DOHH2 (cell line): ENCODE results near the gene TMOD2.

Experiments used
- H3F3A ChIP-seq: fragments of 200-600 bp; sonication (generic), shearing (Covaris generic); 2 replicates; pipeline ENCODE4 v1.6.0; 2016; ENCODE audit warnings: antibody characterized with exemption, mild to moderate bottlenecking; ENCODE audit not compliant: control insufficient read depth, insufficient read depth
- H3K27ac ChIP-seq: fragments of 200-600 bp; sonication (generic); 2 replicates; pipeline ENCODE4 v1.5.1; 2014; ENCODE audit warnings: low read depth, mild to moderate bottlenecking, low read length, moderate library complexity
- H3K27me3 ChIP-seq: fragments of 200-600 bp; sonication (generic); 2 replicates; pipeline ENCODE4 v1.6.1; 2014; ENCODE audit warnings: mild to moderate bottlenecking, low read length, mixed read lengths; ENCODE audit not compliant: control insufficient read depth
- H3K36me3 ChIP-seq: fragments of 200-600 bp; sonication (generic); 2 replicates; pipeline ENCODE4 v1.6.1; 2014; ENCODE audit warnings: mild to moderate bottlenecking, low read length, moderate library complexity, mixed read lengths; ENCODE audit not compliant: control insufficient read depth
- H3K4me1 ChIP-seq: fragments of 200-600 bp; sonication (generic); 2 replicates; pipeline ENCODE4 v1.6.1; 2014; ENCODE audit warnings: mild to moderate bottlenecking, low read length, mixed read lengths; ENCODE audit not compliant: control insufficient read depth
- H3K4me2 ChIP-seq: fragments of 200-600 bp; sonication (generic); 2 replicates; pipeline ENCODE4 v1.6.0; 2014; ENCODE audit warnings: mild to moderate bottlenecking, low read length, moderate library complexity
- H3K4me3 ChIP-seq: fragments of 200-600 bp; sonication (generic); 2 replicates; pipeline ENCODE4 v1.5.1; 2014; ENCODE audit warnings: mild to moderate bottlenecking, low read length, mixed read lengths
- H3K79me2 ChIP-seq: fragments of 200-600 bp; sonication (generic); 2 replicates; pipeline ENCODE4 v1.6.1; 2014; ENCODE audit warnings: mild to moderate bottlenecking, low read length, mixed read lengths; ENCODE audit not compliant: control insufficient read depth
- H3K9me2 ChIP-seq: fragments of 200-600 bp; sonication (generic); replicated peaks from 2 replicates; pipeline ENCODE4 v1.6.1; 2014; ENCODE audit warnings: mild to moderate bottlenecking, low read length, mixed read lengths; ENCODE audit not compliant: control insufficient read depth
- H3K9me3 ChIP-seq: fragments of 200-600 bp; sonication (generic); 2 replicates; pipeline ENCODE4 v1.6.1; 2014; ENCODE audit warnings: antibody characterized with exemption, low read length, mixed read lengths; ENCODE audit not compliant: control insufficient read depth, insufficient read depth
- H4K20me1 ChIP-seq: fragments of 200-600 bp; sonication (generic); 2 replicates; pipeline ENCODE4 v1.6.0; 2014; ENCODE audit warnings: low read depth, mild to moderate bottlenecking, antibody characterized with exemption, low read length, moderate library complexity; ENCODE audit not compliant: control insufficient read depth, insufficient read depth
- EZH2phosphoT487 ChIP-seq: fragments of 200-600 bp; sonication (generic); IDR thresholded peaks from 2 replicates; pipeline ENCODE4 v1.6.1; 2017; ENCODE audit warnings: borderline replicate concordance, mild to moderate bottlenecking, antibody characterized with exemption, low read length, moderate library complexity, mixed read lengths
- TF ChIP-seq, protein P1 (sequence below): fragments of 200-600 bp; sonication (generic); IDR thresholded peaks from one replicate; pipeline ENCODE4 v1.5.1; 2014; ENCODE audit warnings: antibody characterized with exemption, mild to moderate bottlenecking, low read depth, low read length; ENCODE audit not compliant: poor library complexity, severe bottlenecking

Gene TMOD2

DNA sequence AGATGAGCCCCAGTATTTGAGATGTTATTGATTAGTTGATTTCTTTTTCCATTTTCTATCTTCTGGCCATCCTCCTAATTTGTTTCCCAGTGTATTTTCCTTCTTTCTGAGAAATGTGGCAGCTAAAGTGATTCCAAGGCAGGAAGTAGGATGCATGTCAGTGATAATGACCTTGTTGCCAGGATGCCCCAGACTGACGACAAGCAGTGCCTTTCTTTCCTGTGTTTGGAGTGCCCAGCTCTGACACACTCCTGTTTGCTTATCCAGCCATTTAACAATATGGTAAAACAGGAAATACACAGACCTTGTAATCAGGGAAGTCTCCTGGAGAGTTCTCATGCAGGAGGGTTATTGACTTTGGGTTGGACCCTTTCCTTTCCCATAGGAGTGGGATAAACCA is 20.4 kb downstream of the TMOD2 start:
- no peak for TF ChIP-seq EZH2phosphoT487
- TF ChIP-seq, protein P1, sequence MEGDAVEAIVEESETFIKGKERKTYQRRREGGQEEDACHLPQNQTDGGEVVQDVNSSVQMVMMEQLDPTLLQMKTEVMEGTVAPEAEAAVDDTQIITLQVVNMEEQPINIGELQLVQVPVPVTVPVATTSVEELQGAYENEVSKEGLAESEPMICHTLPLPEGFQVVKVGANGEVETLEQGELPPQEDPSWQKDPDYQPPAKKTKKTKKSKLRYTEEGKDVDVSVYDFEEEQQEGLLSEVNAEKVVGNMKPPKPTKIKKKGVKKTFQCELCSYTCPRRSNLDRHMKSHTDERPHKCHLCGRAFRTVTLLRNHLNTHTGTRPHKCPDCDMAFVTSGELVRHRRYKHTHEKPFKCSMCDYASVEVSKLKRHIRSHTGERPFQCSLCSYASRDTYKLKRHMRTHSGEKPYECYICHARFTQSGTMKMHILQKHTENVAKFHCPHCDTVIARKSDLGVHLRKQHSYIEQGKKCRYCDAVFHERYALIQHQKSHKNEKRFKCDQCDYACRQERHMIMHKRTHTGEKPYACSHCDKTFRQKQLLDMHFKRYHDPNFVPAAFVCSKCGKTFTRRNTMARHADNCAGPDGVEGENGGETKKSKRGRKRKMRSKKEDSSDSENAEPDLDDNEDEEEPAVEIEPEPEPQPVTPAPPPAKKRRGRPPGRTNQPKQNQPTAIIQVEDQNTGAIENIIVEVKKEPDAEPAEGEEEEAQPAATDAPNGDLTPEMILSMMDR: no peak
- no peaks in the 10 kb centered on the region; the same call in 1 of the 2 replicates for H3K36me3 ChIP-seq
- H3K4me3 ChIP-seq: no peak overlapping the region
- H3K27ac ChIP-seq: no peak overlapping the region
- H3K9me2 ChIP-seq: no peaks in the 10 kb centered on the region
- no peak overlapping the region for H3K4me2 ChIP-seq
- no peaks in the 10 kb centered on the region for H3K9me3 ChIP-seq
- H3K4me1 ChIP-seq: peaks cover 6% of the 10 kb centered on the region
- no peaks in the 10 kb centered on the region for H3F3A ChIP-seq
- H3K79me2 ChIP-seq: no peaks in the 10 kb centered on the region
- H4K20me1 ChIP-seq: no peaks in the 10 kb centered on the region
- H3K27me3 ChIP-seq: no peaks in the 10 kb centered on the region

DNA sequence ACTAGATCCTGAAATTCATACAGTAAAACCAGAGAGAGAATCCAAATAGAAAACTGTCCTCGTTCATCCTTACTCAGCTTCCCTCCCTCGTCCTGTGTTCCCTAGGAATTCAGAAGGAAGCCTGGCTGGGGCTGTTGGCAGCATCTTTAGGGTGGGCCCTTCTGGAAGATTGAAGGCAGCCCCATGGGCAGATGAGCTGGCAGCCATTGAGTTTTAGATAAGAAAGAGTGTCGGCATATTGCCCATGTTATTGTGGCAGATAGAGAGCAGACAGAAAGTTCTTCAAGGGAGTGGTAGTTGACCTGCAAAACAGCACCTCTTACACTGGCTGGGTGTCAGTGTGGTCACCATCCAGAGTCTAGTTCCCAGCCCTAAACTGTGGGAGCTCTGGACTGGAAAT is 23.5 kb downstream of the TMOD2 start:
- no peak overlapping the region for H3K4me2 ChIP-seq

DNA sequence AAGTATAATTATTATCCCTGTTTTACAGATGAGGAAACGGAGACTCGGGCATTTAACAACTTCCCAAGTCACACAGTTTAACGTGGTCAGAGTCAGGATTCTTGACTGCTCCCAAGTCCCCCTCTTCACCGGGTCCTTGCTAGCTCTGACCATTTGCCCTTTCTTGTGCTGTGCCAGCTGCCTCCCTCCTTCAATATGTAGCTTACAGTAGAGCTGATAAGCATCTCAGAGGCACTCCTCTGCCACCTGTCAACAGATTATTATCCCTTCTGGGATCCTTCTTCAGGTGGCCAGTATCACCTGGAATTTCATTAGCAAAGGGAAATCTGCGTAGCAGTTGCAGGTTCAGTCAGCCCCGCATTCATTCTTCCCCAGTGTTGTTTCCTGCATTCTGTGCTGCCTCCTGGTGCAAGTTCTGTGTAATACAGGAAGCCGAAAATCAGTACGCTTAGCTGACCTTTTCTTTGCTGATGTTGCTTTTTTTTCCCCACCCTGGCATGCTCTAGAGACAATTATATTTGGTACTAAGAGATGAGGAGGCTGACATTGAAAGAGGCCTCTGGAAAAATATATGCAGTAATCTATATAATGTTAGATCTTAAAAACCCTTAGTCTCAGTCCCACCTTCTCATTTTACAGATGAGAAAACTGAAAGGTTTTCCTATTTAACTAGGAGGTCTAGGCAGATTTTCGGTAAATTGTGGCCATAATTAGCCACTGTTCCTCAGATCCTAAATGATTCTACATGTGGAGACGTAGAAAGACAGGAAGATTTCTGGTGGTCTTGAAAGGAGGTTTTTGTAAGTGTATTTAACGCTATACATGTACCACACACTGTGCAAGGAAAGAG is 24.8 kb downstream of the TMOD2 start:
- H3F3A ChIP-seq: no peaks in the 10 kb centered on the region
- H3K4me3 ChIP-seq: no peak overlapping the region
- no peak overlapping the region for H3K27ac ChIP-seq
- H3K36me3 ChIP-seq: no peaks in the 10 kb centered on the region; the same call in 1 of the 2 replicates
- no peaks in the 10 kb centered on the region for H3K9me2 ChIP-seq
- H3K4me1 ChIP-seq: no peaks in the 10 kb centered on the region
- TF ChIP-seq, protein P1: peak; percentile 74
- TF ChIP-seq EZH2phosphoT487: no peak
- H3K27me3 ChIP-seq: no peaks in the 10 kb centered on the region
- no peaks in the 10 kb centered on the region for H3K9me3 ChIP-seq
- H3K79me2 ChIP-seq: no peaks in the 10 kb centered on the region
- no peak overlapping the region for H3K4me2 ChIP-seq
- no peaks in the 10 kb centered on the region for H4K20me1 ChIP-seq

More for the DNA sequence above, 23.5 kb downstream of the TMOD2 start:
- H3K27ac ChIP-seq: no peak overlapping the region
- no peaks in the 10 kb centered on the region for H3K9me2 ChIP-seq
- H3K79me2 ChIP-seq: no peaks in the 10 kb centered on the region
- no peak overlapping the region for H3K4me3 ChIP-seq
- H3K36me3 ChIP-seq: no peaks in the 10 kb centered on the region; the same call in 1 of the 2 replicates
- H4K20me1 ChIP-seq: no peaks in the 10 kb centered on the region
- H3F3A ChIP-seq: no peaks in the 10 kb centered on the region
- TF ChIP-seq, protein P1: no peak
- TF ChIP-seq EZH2phosphoT487: no peak
- no peaks in the 10 kb centered on the region for H3K27me3 ChIP-seq
- no peaks in the 10 kb centered on the region for H3K4me1 ChIP-seq
- no peaks in the 10 kb centered on the region for H3K9me3 ChIP-seq
